GM19238 (cell line): Measurements from ENCODE around the gene SIAH1.
"Not testable (repeated sequence)": the region's sequence is repeated elsewhere in the genome, so short reads cannot be mapped to it uniquely, and the experiment has no call there.

ENCODE experiments used
- DNase-seq: peaks from one replicate; pipeline ENCODE4 v3.0.0; 2011; ENCODE audit warnings: low spot score; ENCODE audit not compliant: insufficient read length

Gene SIAH1

GRCh38 chr16:48334325-48334724, 50.9 kb downstream of the SIAH1 start:
- DNase-seq: no peak

- no peak for DNase-seq
These were observed 52.2 kb downstream of the SIAH1 start for GRCh38 chr16:48332978-48333377.

- no peak for DNase-seq
These were observed 54.4 kb downstream of the SIAH1 start for GRCh38 chr16:48330841-48331192.

GRCh38 chr16:48330189-48330840, 54.9 kb downstream of the SIAH1 start:
- no peak for DNase-seq

- no peak for DNase-seq
These were observed 56.1 kb downstream of the SIAH1 start for GRCh38 chr16:48329138-48329537.

GRCh38 chr16:48326915-48327314, 58.3 kb downstream of the SIAH1 start:
- DNase-seq: no peak

- DNase-seq: no peak
These were observed 61.1 kb downstream of the SIAH1 start for GRCh38 chr16:48323783-48324775.

- DNase-seq: no peak
These were observed 63.7 kb downstream of the SIAH1 start for GRCh38 chr16:48321317-48322036.

GRCh38 chr16:48318630-48319029, 66.6 kb downstream of the SIAH1 start:
- no peak for DNase-seq

GRCh38 chr16:48317614-48318315, 67.4 kb downstream of the SIAH1 start:
- DNase-seq: no peak

- no peak for DNase-seq
These were observed 68.2 kb downstream of the SIAH1 start for GRCh38 chr16:48317026-48317425.

- DNase-seq: not testable (repeated sequence)
These were observed 71.3 kb downstream of the SIAH1 start for GRCh38 chr16:48313905-48314304.

- no peak for DNase-seq
These were observed 74.1 kb downstream of the SIAH1 start for GRCh38 chr16:48310908-48311641.
